ENCODE measurements around the gene TENM4.

DNA sequence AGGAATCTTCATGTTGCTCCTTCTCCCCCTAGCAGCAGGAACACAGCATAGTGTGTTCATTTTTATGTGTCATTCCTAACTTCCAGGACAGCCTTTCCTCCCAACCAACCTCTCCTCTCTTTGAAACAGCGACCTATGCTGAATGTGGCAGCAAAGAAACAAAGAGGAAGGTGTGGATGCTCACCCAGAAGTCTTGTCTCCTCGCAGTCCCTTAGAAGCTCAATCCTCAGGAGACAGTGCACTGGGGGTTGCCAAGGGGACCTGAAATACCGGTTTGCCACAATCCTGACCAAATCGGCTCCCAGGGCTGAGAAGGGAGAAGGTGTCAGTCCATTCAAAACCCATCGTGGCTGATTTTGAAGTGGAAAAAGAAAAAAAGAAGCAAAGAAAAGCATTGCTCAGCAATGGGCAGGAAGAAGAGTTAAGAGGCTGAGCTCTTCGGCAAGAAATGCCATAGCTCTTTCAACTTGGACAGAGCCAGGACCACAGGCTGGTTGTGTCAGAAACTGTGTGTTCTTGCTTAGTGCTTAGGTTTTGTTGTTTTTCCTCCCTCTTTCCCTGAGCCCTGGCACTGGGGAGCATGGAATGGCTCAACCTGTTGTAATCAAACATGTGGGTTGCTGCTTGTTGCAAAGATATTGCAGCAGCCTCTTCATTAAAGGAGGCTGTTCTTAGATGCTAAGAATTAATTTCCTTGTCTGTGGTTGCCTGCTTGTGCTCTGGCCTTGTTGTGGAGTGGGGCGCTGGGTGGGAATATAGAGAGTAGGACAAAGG is 30.4 kb upstream of the TENM4 start:
- TF ChIP-seq, protein P1, sequence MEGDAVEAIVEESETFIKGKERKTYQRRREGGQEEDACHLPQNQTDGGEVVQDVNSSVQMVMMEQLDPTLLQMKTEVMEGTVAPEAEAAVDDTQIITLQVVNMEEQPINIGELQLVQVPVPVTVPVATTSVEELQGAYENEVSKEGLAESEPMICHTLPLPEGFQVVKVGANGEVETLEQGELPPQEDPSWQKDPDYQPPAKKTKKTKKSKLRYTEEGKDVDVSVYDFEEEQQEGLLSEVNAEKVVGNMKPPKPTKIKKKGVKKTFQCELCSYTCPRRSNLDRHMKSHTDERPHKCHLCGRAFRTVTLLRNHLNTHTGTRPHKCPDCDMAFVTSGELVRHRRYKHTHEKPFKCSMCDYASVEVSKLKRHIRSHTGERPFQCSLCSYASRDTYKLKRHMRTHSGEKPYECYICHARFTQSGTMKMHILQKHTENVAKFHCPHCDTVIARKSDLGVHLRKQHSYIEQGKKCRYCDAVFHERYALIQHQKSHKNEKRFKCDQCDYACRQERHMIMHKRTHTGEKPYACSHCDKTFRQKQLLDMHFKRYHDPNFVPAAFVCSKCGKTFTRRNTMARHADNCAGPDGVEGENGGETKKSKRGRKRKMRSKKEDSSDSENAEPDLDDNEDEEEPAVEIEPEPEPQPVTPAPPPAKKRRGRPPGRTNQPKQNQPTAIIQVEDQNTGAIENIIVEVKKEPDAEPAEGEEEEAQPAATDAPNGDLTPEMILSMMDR (IDR thresholded peaks at IDR 0.05): no peak
- TF ChIP-seq POLR2A (IDR thresholded peaks at IDR 0.05): no peak

Data from Peyer's patch (tissue), 4 donors.